DND-41 (cell line): ENCODE measurements around the gene IQCM.

Experiments used
- ATAC-seq: fragments of 200-7000 bp; cut with Tn5 transposase; 3 replicates; pipeline ENCODE4 v1.9.1; 2021; ENCODE audit warnings: low read depth; ENCODE audit not compliant: insufficient read depth
- DNase-seq: peaks from one replicate; pipeline ENCODE4 v3.0.0-alpha.2; 2020
- H2AFZ ChIP-seq: 2 replicates; pipeline ENCODE4 v1.6.0; 2012; ENCODE audit warnings: low read depth, low read length
- H3K27ac ChIP-seq: 2 replicates; pipeline ENCODE4 v1.5.1; 2012; ENCODE audit warnings: low read length, inconsistent platforms
- H3K27me3 ChIP-seq: fragments of 200-600 bp; sonication (generic); 2 replicates; pipeline ENCODE4 v1.6.0; 2012; ENCODE audit warnings: low read length, mild to moderate bottlenecking, inconsistent platforms; ENCODE audit not compliant: insufficient read depth, poor library complexity
- H3K36me3 ChIP-seq: 2 replicates; pipeline ENCODE4 v1.5.1; 2012; ENCODE audit warnings: low read length, inconsistent platforms; ENCODE audit not compliant: insufficient read depth
- H3K4me1 ChIP-seq: 2 replicates; pipeline ENCODE4 v1.5.1; 2012; ENCODE audit warnings: mild to moderate bottlenecking, low read length; ENCODE audit not compliant: insufficient read depth
- H3K4me2 ChIP-seq: 2 replicates; pipeline ENCODE4 v1.6.0; 2012; ENCODE audit warnings: mild to moderate bottlenecking, moderate library complexity, low read length, inconsistent platforms; ENCODE audit not compliant: insufficient read depth
- H3K4me3 ChIP-seq, 2 experiments: fragments of 200-600 bp in 1 of 2; shearing (Covaris generic) in 1 of 2; 2 replicates each; pipeline ENCODE4 v1.5.1; 2012 to 2016; ENCODE audit warnings: inconsistent platforms in 2 of 2, low read length in 2 of 2, mild to moderate bottlenecking in 2 of 2, low read depth in 1 of 2, moderate library complexity in 1 of 2
- H3K79me2 ChIP-seq: 2 replicates; pipeline ENCODE4 v1.6.0; 2012; ENCODE audit warnings: low read length, inconsistent platforms; ENCODE audit not compliant: insufficient read depth
- H3K9ac ChIP-seq: 2 replicates; pipeline ENCODE4 v1.6.0; 2012; ENCODE audit warnings: low read depth, mild to moderate bottlenecking, inconsistent platforms, low read length, moderate library complexity
- H3K9me3 ChIP-seq: 2 replicates; pipeline ENCODE4 v1.5.1; 2012; ENCODE audit warnings: low read length, moderate library complexity, mild to moderate bottlenecking, inconsistent platforms; ENCODE audit not compliant: insufficient read depth, severe bottlenecking
- H4K20me1 ChIP-seq: 2 replicates; pipeline ENCODE4 v1.6.0; 2012; ENCODE audit warnings: low read length; ENCODE audit not compliant: insufficient read depth
- CTCF ChIP-seq: IDR thresholded peaks from 2 replicates; pipeline ENCODE4 v1.5.1; 2012; ENCODE audit warnings: borderline replicate concordance, low read length, moderate library complexity, mild to moderate bottlenecking; ENCODE audit not compliant: poor library complexity, severe bottlenecking; ENCODE audit errors: extremely low read depth
- EZH2 ChIP-seq: IDR thresholded peaks from 3 replicates; pipeline ENCODE4 v1.6.1; 2012; ENCODE audit warnings: borderline replicate concordance, low read depth, mild to moderate bottlenecking, moderate library complexity, low read length, inconsistent platforms; ENCODE audit not compliant: severe bottlenecking

The IQCM gene

GRCh38 chr4:149738156-149738555 lies 77.5 kb downstream of the IQCM start:
- TF ChIP-seq EZH2 (no peak), CTCF (no peak)
- Histone ChIP-seq H3K36me3 (no peaks in the 10 kb centered on the region), H3K9me3 (no peaks in the 10 kb centered on the region), H3K4me2 (no peak overlapping the region), H3K79me2 (no peaks in the 10 kb centered on the region), H3K9ac (no peak overlapping the region), H3K27ac (no peak overlapping the region), H4K20me1 (no peaks in the 10 kb centered on the region), H3K4me1 (no peaks in the 10 kb centered on the region), H3K27me3 (no peaks in the 10 kb centered on the region), H2AFZ (no peak overlapping the region), H3K4me3 (no peak overlapping the region)
- DNase-seq = no peak
- no peak for ATAC-seq

- TF ChIP-seq CTCF = no peak
- TF ChIP-seq EZH2 = no peak
- ATAC-seq = no peak
- H3K4me1 ChIP-seq = no peaks in the 10 kb centered on the region
Measured at GRCh38 chr4:149735796-149736195, 79.8 kb downstream of the IQCM start.

GRCh38 chr4:149728444-149728843 lies 87.2 kb downstream of the IQCM start:
- ATAC-seq (no peak), DNase-seq (no peak)
- TF ChIP-seq EZH2 = no peak
- TF ChIP-seq CTCF = no peak
- H3K4me2 ChIP-seq = no peak overlapping the region
- no peak overlapping the region for H3K27ac ChIP-seq
- no peak overlapping the region for H3K9ac ChIP-seq
- H3K36me3 ChIP-seq = no peaks in the 10 kb centered on the region
- no peaks in the 10 kb centered on the region for H3K79me2 ChIP-seq
- H3K27me3 ChIP-seq = no peaks in the 10 kb centered on the region
- no peaks in the 10 kb centered on the region for H3K4me1 ChIP-seq
- H2AFZ ChIP-seq = no peak overlapping the region
- H3K4me3 ChIP-seq = no peak overlapping the region
- H4K20me1 ChIP-seq = no peaks in the 10 kb centered on the region
- no peaks in the 10 kb centered on the region for H3K9me3 ChIP-seq

More at GRCh38 chr4:149735796-149736195, 79.8 kb downstream of the IQCM start:
- Histone ChIP-seq H3K9ac (no peak overlapping the region), H3K27ac (no peak overlapping the region), H2AFZ (no peak overlapping the region), H3K79me2 (no peaks in the 10 kb centered on the region), H3K4me2 (no peak overlapping the region), H3K9me3 (no peaks in the 10 kb centered on the region), H3K27me3 (no peaks in the 10 kb centered on the region), H4K20me1 (no peaks in the 10 kb centered on the region), H3K36me3 (no peaks in the 10 kb centered on the region), H3K4me3 (no peak overlapping the region)
- DNase-seq = no peak

GRCh38 chr4:149727663-149728062 lies 88.0 kb downstream of the IQCM start:
- ATAC-seq = no peak
- no peak for TF ChIP-seq CTCF
- TF ChIP-seq EZH2 = no peak
- Histone ChIP-seq H3K4me3 (no peak overlapping the region), H3K27ac (no peak overlapping the region), H2AFZ (no peak overlapping the region), H3K9ac (no peak overlapping the region), H3K4me1 (no peaks in the 10 kb centered on the region), H3K36me3 (no peaks in the 10 kb centered on the region), H3K4me2 (no peak overlapping the region), H4K20me1 (no peaks in the 10 kb centered on the region), H3K9me3 (no peaks in the 10 kb centered on the region), H3K79me2 (no peaks in the 10 kb centered on the region), H3K27me3 (no peaks in the 10 kb centered on the region)
- DNase-seq = no peak
